Trophoblast cell (in vitro differentiated cells and primary cell): Measurements from ENCODE around the gene GHR.

Source experiments
- DNase-seq, 2 donors: peaks; one replicate each; pipeline ENCODE4 v3.0.0-alpha.2; 2016
- H2AFZ ChIP-seq: 2 replicates; pipeline ENCODE4 v1.6.1; 2013; ENCODE audit warnings: low read length, moderate library complexity, mild to moderate bottlenecking; ENCODE audit not compliant: insufficient read depth, poor library complexity
- H2AK5ac ChIP-seq: 2 replicates; pipeline ENCODE4 v1.6.1; 2013; ENCODE audit warnings: mild to moderate bottlenecking, low read length
- H2BK120ac ChIP-seq: 2 replicates; pipeline ENCODE4 v1.6.1; 2013; ENCODE audit warnings: low read length, mild to moderate bottlenecking, moderate library complexity; ENCODE audit not compliant: insufficient read depth, poor library complexity
- H2BK12ac ChIP-seq: 2 replicates; pipeline ENCODE4 v1.6.1; 2013; ENCODE audit warnings: mild to moderate bottlenecking, low read length, moderate library complexity
- H2BK5ac ChIP-seq: 2 replicates; pipeline ENCODE4 v1.6.1; 2013; ENCODE audit warnings: low read length, low read depth, moderate library complexity, mild to moderate bottlenecking; ENCODE audit not compliant: poor library complexity
- H3K14ac ChIP-seq: 2 replicates; pipeline ENCODE4 v1.6.1; 2013; ENCODE audit warnings: mild to moderate bottlenecking, low read length
- H3K18ac ChIP-seq: 2 replicates; pipeline ENCODE4 v1.6.1; 2013; ENCODE audit warnings: mild to moderate bottlenecking, low read length
- H3K23ac ChIP-seq: 2 replicates; pipeline ENCODE4 v1.6.1; 2013; ENCODE audit warnings: low read length
- H3K27ac ChIP-seq: 2 replicates; pipeline ENCODE4 v1.5.1; 2013; ENCODE audit warnings: low read depth, mild to moderate bottlenecking, inconsistent platforms, low read length, moderate library complexity
- H3K27me3 ChIP-seq: 2 replicates; pipeline ENCODE4 v1.6.1; 2013; ENCODE audit warnings: inconsistent platforms, mild to moderate bottlenecking, low read length, moderate library complexity; ENCODE audit not compliant: insufficient read depth
- H3K36me3 ChIP-seq, 2 experiments: 1 replicate in 1 of 2; 2 replicates in 1 of 2; pipeline ENCODE4 v1.6.1; 2013; ENCODE audit warnings: low read length in 2 of 2, mild to moderate bottlenecking in 2 of 2, moderate library complexity in 1 of 2; ENCODE audit not compliant: insufficient read depth in 2 of 2, control insufficient read depth in 1 of 2
- H3K4ac ChIP-seq: 2 replicates; pipeline ENCODE4 v1.6.1; 2013; ENCODE audit warnings: low read depth, mild to moderate bottlenecking, low read length, moderate library complexity
- H3K4me1 ChIP-seq, 2 experiments: 1 replicate in 1 of 2; 2 replicates in 1 of 2; pipeline ENCODE4 v1.6.1; 2013; ENCODE audit warnings: low read length in 2 of 2, mild to moderate bottlenecking in 2 of 2, moderate library complexity in 1 of 2; ENCODE audit not compliant: insufficient read depth in 2 of 2, control insufficient read depth in 1 of 2
- H3K4me2 ChIP-seq: 2 replicates; pipeline ENCODE4 v1.6.1; 2013; ENCODE audit warnings: inconsistent platforms, mild to moderate bottlenecking, low read length, moderate library complexity
- H3K4me3 ChIP-seq: 2 replicates; pipeline ENCODE4 v1.5.1; 2013; ENCODE audit warnings: mild to moderate bottlenecking, low read depth, low read length, inconsistent platforms
- H3K79me1 ChIP-seq: one replicate; pipeline ENCODE4 v1.6.1; 2013; ENCODE audit warnings: low read length
- H3K79me2 ChIP-seq: 2 replicates; pipeline ENCODE4 v1.6.1; 2013; ENCODE audit warnings: low read length, mild to moderate bottlenecking; ENCODE audit not compliant: control insufficient read depth, insufficient read depth, poor library complexity
- H3K9ac ChIP-seq: 2 replicates; pipeline ENCODE4 v1.6.1; 2013; ENCODE audit warnings: mild to moderate bottlenecking, low read length
- H3K9me3 ChIP-seq: 2 replicates; pipeline ENCODE4 v1.6.1; 2013; ENCODE audit warnings: low read depth, mild to moderate bottlenecking, control low read depth, inconsistent platforms, low read length; ENCODE audit not compliant: insufficient read depth
- H4K12ac ChIP-seq: 2 replicates; pipeline ENCODE4 v1.6.1; 2013; ENCODE audit warnings: low read depth, mild to moderate bottlenecking, low read length, moderate library complexity
- H4K8ac ChIP-seq: 2 replicates; pipeline ENCODE4 v1.6.1; 2013; ENCODE audit warnings: low read depth, mild to moderate bottlenecking, low read length, moderate library complexity
- H4K91ac ChIP-seq: one replicate; pipeline ENCODE4 v1.6.1; 2013; ENCODE audit warnings: low read depth, mild to moderate bottlenecking, low read length, moderate library complexity
- WGBS: extraction: QIAGEN DNeasy Blood & Tissue Kit; methylation state at CpG from one replicate; pipeline ENCODE4 v1.1.7; 2013; ENCODE audit warnings: missing lambda C conversion rate; ENCODE audit not compliant: insufficient read length, insufficient coverage; ENCODE audit errors: extremely low coverage; 5-methylcytosine and 5-hydroxymethylcytosine counted together

GHR gene

DNA sequence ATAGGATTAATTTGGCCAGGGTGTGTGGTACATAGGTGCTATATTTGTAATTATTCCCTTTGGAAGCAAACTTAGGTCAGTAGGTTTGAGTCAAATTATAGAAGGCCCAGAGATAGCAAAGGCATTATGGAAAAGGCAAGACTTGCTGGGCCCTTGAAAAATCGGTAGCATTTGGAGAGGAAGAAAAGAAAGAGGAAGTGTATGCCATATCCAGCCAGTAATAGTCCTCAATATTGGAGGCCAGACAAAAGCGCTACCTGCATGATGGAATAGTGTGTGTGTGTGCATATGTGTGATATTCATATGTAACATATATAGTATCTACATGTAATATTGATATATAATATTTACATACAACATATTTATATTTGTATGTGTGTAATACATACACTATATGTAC, 146.1 kb downstream of the GHR start:
- Histone ChIP-seq H3K36me3 (no peaks in the 10 kb centered on the region), H2BK120ac (no peak overlapping the region), H3K4me3 (no peak overlapping the region), H4K12ac (no peak overlapping the region), H3K18ac (no peak overlapping the region), H3K4me1 (no peaks in the 10 kb centered on the region), H2AFZ (no peak overlapping the region), H3K27me3 (no peaks in the 10 kb centered on the region), H3K79me2 (no peaks in the 10 kb centered on the region), H2BK12ac (no peak overlapping the region), H4K91ac (no peak overlapping the region), H3K14ac (no peak overlapping the region), H3K4me2 (no peak overlapping the region), H3K23ac (no peak overlapping the region), H3K4ac (no peak overlapping the region), H4K8ac (no peak overlapping the region), H3K9ac (no peak overlapping the region), H3K9me3 (no peaks in the 10 kb centered on the region), H3K79me1 (no peaks in the 10 kb centered on the region), H3K27ac (no peak overlapping the region), H2AK5ac (no peak overlapping the region), H2BK5ac (no peak overlapping the region)
- no peak for DNase-seq
- WGBS = no CpG with 5 or more reads among the region's 2 CpGs

DNA sequence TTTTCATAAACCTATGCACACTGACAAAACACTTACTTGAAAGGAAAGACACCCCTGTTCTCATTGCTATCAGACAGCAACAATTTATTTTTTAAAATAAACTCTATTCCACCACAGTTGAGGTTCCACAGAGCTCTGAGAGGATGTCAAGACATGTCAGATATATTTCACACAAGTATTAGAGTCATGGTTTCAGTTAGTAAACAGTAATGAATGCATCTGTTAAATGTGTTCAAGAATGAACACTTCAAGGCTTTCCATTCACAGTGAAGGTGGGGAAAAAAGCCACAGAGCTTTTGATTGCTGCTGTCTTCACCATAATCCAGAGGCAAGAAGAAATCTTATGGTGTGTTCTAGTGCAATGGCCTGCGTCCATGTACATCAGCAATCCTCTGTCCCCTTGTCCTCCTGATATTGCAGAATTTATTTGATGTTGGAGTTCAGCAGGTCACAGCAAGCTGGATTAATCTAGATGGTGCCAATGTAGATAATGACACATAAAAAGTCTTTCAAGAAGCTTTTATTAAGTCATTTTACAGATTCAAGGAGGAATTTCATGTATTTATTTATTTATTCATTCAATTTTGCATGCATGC, 146.8 kb downstream of the GHR start:
- H2AK5ac ChIP-seq = no peak overlapping the region
- H3K27ac ChIP-seq = no peak overlapping the region
- no peak overlapping the region for H3K4ac ChIP-seq
- no peaks in the 10 kb centered on the region for H3K79me1 ChIP-seq
- no peak overlapping the region for H3K23ac ChIP-seq
- no peaks in the 10 kb centered on the region for H3K9me3 ChIP-seq
- no peaks in the 10 kb centered on the region for H3K79me2 ChIP-seq
- H3K4me2 ChIP-seq = no peak overlapping the region
- no peak for DNase-seq
- no peak overlapping the region for H4K8ac ChIP-seq
- no peak overlapping the region for H3K9ac ChIP-seq
- H3K27me3 ChIP-seq = no peaks in the 10 kb centered on the region
- no peak overlapping the region for H3K14ac ChIP-seq
- no peaks in the 10 kb centered on the region for H3K36me3 ChIP-seq
- no CpG with 5 or more reads among the region's 1 CpG for WGBS
- no peak overlapping the region for H4K12ac ChIP-seq
- H2AFZ ChIP-seq = no peak overlapping the region
- H3K4me3 ChIP-seq = no peak overlapping the region
- H2BK12ac ChIP-seq = no peak overlapping the region
- H2BK5ac ChIP-seq = no peak overlapping the region
- no peaks in the 10 kb centered on the region for H3K4me1 ChIP-seq
- no peak overlapping the region for H4K91ac ChIP-seq
- H2BK120ac ChIP-seq = no peak overlapping the region
- no peak overlapping the region for H3K18ac ChIP-seq

DNA sequence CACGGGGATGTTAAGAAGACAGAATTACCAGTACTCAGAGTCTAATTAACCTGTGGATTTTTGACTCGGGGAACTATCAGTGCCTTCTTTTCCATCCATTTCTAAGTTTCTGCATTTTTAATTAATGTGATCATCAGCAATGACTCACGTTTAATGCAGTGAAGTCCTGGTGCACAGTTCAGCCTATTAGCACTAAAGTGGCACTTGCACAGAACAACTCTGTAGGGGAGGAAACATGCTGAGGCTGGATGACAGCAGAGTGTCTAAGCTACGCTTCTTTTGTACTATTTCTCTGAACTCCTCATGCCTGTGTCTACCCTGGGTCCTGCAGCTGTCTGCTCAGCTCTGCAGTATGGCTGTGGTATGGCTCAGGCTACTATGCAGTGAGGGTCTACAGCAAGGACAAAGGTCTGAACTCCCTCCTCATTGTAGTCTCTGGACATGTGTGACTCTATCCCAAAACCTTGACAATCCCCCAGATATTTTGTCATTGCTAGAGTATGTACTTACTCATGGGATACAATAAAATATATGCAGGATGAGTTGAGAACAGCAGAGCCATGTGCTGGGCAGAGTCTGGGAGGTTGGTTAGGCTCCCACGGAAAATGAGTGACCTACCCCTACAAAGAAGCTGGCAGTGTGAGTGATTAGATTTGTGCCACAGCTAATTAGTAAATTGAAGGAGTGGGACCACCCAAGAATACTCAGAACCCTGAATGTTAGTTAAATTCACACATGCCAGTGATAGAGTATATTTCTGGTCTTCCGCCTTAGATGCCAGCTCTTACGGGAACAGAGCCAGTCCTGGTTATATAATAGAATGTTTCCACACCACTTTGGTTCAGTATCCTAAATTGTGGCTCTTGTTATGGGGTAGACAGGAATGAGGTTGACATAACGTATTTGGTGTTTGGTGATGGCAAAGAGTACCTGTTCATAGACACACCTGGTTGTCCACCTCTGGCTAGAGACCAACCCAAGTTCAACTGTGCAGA, 148.0 kb downstream of the GHR start:
- no peak overlapping the region for H3K9ac ChIP-seq
- no peak overlapping the region for H2AFZ ChIP-seq
- H4K91ac ChIP-seq = no peak overlapping the region
- no peak overlapping the region for H2AK5ac ChIP-seq
- H3K4me2 ChIP-seq = no peak overlapping the region
- H4K12ac ChIP-seq = no peak overlapping the region
- H3K27me3 ChIP-seq = no peaks in the 10 kb centered on the region
- H3K18ac ChIP-seq = no peak overlapping the region
- DNase-seq = no peak
- H3K36me3 ChIP-seq = no peaks in the 10 kb centered on the region
- H3K4me1 ChIP-seq = no peaks in the 10 kb centered on the region
- no peaks in the 10 kb centered on the region for H3K79me1 ChIP-seq
- no peak overlapping the region for H2BK120ac ChIP-seq
- no peak overlapping the region for H3K4me3 ChIP-seq
- no peak overlapping the region for H3K27ac ChIP-seq
- H3K4ac ChIP-seq = no peak overlapping the region
- no peak overlapping the region for H2BK12ac ChIP-seq
- no peaks in the 10 kb centered on the region for H3K79me2 ChIP-seq
- H3K14ac ChIP-seq = no peak overlapping the region
- no peak overlapping the region for H4K8ac ChIP-seq
- no peak overlapping the region for H3K23ac ChIP-seq
- WGBS = no CpG with 5 or more reads among the region's 8 CpGs
- no peak overlapping the region for H2BK5ac ChIP-seq
- no peaks in the 10 kb centered on the region for H3K9me3 ChIP-seq

DNA sequence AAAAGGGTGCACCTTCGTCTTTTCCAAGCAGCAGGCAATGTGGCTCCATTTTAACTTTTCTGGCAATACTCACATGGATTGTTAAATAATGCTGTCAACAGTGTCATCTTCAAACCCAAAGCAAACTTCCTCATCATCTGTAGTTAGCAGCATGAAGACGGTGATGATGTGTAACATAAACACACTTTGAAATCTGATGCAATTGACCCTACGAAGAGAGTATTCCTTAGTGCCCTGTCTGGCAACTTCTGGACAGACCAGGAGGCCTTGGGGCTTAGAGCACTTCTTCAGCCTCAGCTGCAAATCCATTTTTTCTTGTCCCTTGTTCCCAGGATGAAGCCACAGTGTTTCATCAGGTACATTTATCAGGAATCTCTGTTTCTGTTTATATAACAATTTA, 149.1 kb downstream of the GHR start:
- Histone ChIP-seq H3K23ac (no peak overlapping the region), H3K27me3 (no peaks in the 10 kb centered on the region), H3K4me2 (no peak overlapping the region), H2BK12ac (no peak overlapping the region), H3K4me3 (no peak overlapping the region), H4K8ac (no peak overlapping the region), H3K18ac (no peak overlapping the region), H3K36me3 (no peaks in the 10 kb centered on the region), H2AFZ (no peak overlapping the region), H3K9ac (no peak overlapping the region), H3K9me3 (no peaks in the 10 kb centered on the region), H2BK120ac (no peak overlapping the region), H3K27ac (no peak overlapping the region), H3K14ac (no peak overlapping the region), H4K91ac (no peak overlapping the region), H3K4ac (no peak overlapping the region), H3K4me1 (no peaks in the 10 kb centered on the region), H3K79me2 (no peaks in the 10 kb centered on the region), H4K12ac (no peak overlapping the region), H2AK5ac (no peak overlapping the region), H3K79me1 (no peaks in the 10 kb centered on the region), H2BK5ac (no peak overlapping the region)
- WGBS = no CpG with 5 or more reads among the region's 3 CpGs
- no peak for DNase-seq
